ENCODE data around the gene APAF1. TPM values are rescaled to one million over a fixed set of nuclear protein-coding genes. Genes with fewer than 3 reads are reported as not detected.

The APAF1 gene
- total RNA-seq, 1 donor, result 24.1 TPM

GRCh38 chr12:98769068-98769467, 124.0 kb downstream of the APAF1 start:
- no peak for DNase-seq (ENCODE audit: low read depth)
- no peak for TF ChIP-seq CTCF (IDR thresholded peaks at IDR 0.05; ENCODE audit: insufficient read depth, low read length)
- no peak overlapping the region for H3K4me3 ChIP-seq (ENCODE audit: low read depth, low read length)

GRCh38 chr12:98770230-98770629, 125.1 kb downstream of the APAF1 start:
- H3K4me3 ChIP-seq (ENCODE audit: low read depth, low read length), result no peak overlapping the region
- DNase-seq (ENCODE audit: low read depth), result no peak
- no peak for TF ChIP-seq CTCF (IDR thresholded peaks at IDR 0.05; ENCODE audit: insufficient read depth, low read length)

- no peak for DNase-seq (ENCODE audit: low read depth)
- no peak for TF ChIP-seq CTCF (IDR thresholded peaks at IDR 0.05; ENCODE audit: insufficient read depth, low read length)
- no peak overlapping the region for H3K4me3 ChIP-seq (ENCODE audit: low read depth, low read length)
Measured at GRCh38 chr12:98771811-98772752, 127.0 kb downstream of the APAF1 start.

GRCh38 chr12:98772818-98773217, 127.7 kb downstream of the APAF1 start:
- TF ChIP-seq CTCF (IDR thresholded peaks at IDR 0.05; ENCODE audit: insufficient read depth, low read length), result no peak
- no peak overlapping the region for H3K4me3 ChIP-seq (ENCODE audit: low read depth, low read length)
- DNase-seq (ENCODE audit: low read depth), result no peak

- DNase-seq (ENCODE audit: low read depth), result no peak
- TF ChIP-seq CTCF (IDR thresholded peaks at IDR 0.05; ENCODE audit: insufficient read depth, low read length), result no peak
- no peak overlapping the region for H3K4me3 ChIP-seq (ENCODE audit: low read depth, low read length)
Measured at GRCh38 chr12:98780261-98780660, 135.2 kb downstream of the APAF1 start.

GRCh38 chr12:98783420-98783819, 138.3 kb downstream of the APAF1 start:
- DNase-seq (ENCODE audit: low read depth), result no peak
- no peak for TF ChIP-seq CTCF (IDR thresholded peaks at IDR 0.05; ENCODE audit: insufficient read depth, low read length)
- H3K4me3 ChIP-seq (ENCODE audit: low read depth, low read length), result no peak overlapping the region

Small RNA genes within 50 kb of the gene (small RNA-seq; reads per million reads assigned to genes)
- 78.1 reads per million, percentile 97 among the genes with 10 or more reads in this experiment for gene SNORA53

Other genes starting within 250 kb of the APAF1 start
- gene TMPO, start 129.7 kb upstream of the APAF1 start, total RNA-seq (ENCODE audit: low replicate concordance), result 49.4 and 130 TPM in 2 replicates
- gene SLC25A3, start 51.6 kb upstream of the APAF1 start, total RNA-seq (ENCODE audit: low replicate concordance), result 760 and 828 TPM in 2 replicates
- gene IKBIP, start 502 bp upstream of the APAF1 start, total RNA-seq (ENCODE audit: low replicate concordance), result 51.5 and 67.4 TPM in 2 replicates

Measured in fibroblast of the aortic adventitia (primary cell).